Umbilical cord (tissue), 2 donors: ENCODE measurements around the gene RGS8. TPM values are rescaled to one million over a fixed set of nuclear protein-coding genes. Genes with fewer than 3 reads are reported as not detected.
A peak's percentile ranks its signal among the peaks of the same experiment; 100 is the strongest.

Experiments used
- DNase-seq: peaks from one replicate; pipeline ENCODE4 v3.0.0-alpha.2; 2015; ENCODE audit warnings: low spot score
- total RNA-seq: library from RNA; depleted of rRNA; stranded (reverse); fragments of >200 nt; gene quantifications from one replicate; pipeline ENCODE4 v1.2.3, GENCODE V29; 2014; ENCODE audit warnings: low replicate concordance; ENCODE audit not compliant: insufficient read depth

RGS8 gene
- total RNA-seq, 1 donor from 2014 or later = 5.3 TPM

DNA sequence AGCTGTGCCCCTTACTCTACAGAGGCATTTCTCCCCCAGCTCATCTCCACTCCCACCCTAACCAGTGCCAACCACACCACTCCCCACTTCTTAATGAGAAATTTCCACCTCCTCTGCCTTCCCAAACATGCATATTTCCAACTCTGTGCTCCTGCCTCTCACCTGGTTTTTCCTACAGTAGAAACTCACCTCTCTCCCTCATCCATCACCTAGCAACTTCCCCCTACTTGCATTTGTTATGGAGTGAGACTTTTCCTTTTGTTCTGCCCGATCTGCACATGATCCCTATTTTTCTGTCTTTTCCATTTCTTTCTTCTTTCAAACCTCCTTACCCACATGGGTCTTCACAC is 11.9 kb downstream of the RGS8 start:
- DNase-seq = no peak

DNA sequence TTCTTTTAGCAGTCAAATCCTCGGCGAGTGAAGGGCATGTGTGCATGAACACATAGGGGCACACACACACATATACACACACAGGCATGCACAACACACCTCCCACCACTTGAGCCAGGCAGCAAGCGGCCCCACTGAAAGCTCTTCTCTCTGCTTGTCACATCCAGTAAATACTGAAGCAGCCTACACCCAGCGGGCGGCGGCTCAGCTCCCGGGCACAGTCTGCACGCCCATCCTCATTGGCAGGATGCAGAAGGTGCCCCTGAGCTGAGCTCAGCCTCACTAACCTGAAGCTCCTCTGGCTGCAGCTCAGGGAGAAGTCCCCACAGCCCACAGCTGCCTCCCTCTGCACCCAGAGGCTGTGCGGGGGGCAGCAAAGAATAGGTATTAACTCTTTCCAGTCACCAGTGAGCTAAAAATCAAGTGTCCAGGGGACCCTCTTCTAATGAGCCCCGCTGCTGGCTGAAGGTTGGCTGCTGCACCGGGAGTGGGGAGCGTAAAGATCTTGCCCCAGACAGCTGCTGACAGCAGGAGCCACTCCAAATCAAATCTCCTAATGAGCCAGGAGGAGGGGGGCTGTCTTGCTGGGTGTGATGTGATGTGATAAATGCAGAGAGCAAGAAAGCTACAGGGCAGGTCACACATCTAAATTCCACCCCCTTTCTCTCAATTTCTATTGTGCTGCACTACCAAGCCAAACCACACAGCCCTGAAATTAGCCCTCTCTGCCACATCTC is 12.5 kb downstream of the RGS8 start:
- DNase-seq = no peak

DNA sequence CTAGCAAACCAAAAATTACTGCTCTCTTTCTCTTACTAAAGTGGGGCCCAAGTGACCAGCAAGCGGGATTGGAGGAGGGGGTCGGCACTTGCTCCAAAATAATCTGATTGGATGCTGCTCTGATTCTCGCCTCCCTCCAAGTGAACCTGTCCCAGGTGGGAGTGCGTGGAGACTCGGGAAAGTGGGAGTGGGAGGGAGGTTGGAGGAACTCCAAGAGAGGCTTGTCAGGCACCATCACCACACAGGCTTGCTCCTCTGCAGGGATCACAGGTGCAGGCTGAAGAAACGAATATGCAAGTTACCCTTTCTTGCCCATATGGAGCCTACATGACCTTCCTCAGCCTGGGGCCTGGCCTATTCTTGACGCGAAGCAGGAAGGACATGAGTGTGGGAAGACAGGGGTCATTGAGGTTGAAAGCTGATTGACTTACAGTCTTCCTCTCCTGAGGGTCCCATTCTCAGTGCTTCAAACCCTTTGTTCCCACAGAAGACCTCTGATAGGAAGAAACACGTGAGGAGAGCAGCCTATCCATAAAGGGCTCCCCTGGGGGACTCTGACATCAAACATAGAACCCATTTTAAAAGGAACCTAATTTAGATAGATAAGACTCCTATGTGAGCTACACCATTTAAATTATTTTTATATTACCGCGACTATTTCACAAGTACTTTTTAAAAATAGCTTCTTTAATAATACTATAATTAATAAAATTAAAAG is 14.2 kb downstream of the RGS8 start:
- no peak for DNase-seq

DNA sequence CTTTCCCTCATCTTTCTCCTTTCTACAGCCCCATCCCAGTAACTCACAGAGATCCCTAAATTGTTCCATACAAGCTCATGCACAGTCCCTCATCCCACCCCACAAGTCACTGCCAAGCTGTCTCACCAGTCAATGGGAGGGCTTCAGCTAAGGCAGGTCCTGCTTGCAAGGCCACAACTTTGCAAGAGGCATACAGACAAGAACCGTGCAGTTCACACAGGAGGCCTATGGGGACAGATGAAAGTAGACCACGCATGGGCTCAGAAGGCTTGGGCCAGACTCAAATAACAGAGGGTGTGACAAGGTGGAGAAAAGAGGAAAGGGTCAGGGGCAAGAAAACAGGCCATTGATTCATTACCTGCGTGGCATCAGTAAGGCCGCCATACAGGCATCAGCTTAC is 15.1 kb downstream of the RGS8 start:
- DNase-seq = no peak

DNA sequence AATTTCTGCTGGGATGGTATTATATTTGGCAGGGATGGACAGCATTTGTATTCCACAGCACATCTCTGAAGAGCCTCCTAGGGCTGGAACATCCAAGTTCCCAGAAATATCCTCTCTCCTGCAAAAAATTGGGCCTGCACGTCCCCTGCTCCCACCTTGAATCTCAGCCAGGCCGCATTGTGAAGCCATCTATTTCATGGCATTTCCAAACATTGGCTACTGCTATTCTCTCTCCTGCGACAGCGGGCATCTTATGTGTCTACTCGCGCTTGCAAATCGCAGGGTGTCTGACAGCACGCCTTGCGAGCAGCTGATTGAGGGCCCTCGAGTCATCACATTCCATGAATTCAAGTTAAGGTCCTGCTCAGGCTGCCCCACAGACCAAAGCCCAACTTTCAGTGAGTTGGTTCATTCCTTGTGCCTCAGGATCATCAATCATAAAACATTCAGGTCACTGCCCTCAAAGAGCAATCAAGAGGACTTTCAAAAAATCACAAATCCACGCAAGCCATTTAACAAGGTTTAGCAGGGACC is 15.8 kb downstream of the RGS8 start:
- DNase-seq = no peak

DNA sequence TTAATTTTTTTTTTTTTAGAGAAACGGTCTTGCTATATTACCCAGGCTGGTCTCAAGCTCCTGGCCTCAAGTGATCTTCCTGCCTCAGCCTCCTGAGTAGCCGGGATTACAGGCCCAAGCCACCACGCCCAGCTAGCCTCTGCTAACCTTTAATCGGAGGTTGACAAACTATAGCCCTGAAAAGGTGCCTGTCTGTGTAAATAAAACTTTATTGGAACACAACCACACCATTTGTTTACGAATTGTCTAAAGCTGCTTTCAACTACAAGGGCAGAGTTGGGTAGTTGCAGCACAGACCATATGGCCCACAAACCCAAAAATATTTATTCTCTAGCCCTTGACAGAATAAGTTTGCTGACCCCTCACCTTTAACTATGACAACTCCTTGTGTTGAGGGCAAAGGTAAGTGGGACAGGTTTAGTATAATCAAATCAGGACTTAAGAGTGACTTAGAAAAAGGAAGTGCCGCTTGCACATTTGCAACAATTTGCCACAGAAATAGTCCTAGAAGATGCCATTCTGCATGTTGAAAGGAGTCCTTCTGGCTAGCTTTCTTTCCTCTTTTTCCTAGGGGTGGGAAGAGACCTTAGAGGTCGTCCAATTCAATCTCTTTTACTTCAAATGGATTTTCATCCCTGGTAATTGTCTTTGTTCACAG is 16.4 kb downstream of the RGS8 start:
- DNase-seq = no peak

DNA sequence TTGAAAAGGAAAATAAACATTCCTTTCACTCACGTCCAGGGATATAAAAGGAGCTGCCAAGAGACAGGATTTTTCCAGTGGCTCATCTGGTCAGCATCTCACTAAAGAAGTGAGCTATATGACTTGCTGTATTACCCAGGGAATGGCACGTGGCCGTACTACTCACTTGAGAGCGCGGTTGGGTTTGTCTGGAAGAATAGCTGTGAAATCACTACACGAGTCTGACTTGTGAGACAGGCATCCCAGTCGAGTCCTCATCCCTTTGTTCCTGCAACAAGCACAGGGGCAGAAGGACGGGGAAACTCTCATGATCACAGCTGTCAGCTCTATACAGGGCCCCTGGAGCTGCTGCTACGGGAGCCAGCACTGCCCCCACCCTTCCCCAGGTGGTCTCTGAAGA is 17.7 kb downstream of the RGS8 start:
- DNase-seq = peak; percentile 72

DNA sequence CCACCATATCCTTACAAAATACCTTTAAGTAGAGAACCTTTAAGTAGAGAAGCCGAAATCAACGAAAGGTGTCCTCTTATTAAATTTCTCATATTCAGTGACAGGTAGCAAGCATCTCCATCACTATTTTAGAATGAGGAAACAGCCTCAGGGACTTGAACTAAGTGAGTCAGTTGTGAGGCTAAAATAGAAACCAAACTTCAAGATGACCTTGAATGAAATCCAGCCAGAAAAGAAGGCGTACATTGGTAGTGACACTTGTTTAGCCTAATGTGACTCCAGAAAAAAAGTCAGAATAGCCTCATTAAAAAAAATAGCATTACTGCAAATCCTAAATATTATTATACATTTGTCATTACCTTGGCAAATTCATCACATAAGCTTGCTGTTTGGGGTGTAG is 20.1 kb downstream of the RGS8 start:
- no peak for DNase-seq

DNA sequence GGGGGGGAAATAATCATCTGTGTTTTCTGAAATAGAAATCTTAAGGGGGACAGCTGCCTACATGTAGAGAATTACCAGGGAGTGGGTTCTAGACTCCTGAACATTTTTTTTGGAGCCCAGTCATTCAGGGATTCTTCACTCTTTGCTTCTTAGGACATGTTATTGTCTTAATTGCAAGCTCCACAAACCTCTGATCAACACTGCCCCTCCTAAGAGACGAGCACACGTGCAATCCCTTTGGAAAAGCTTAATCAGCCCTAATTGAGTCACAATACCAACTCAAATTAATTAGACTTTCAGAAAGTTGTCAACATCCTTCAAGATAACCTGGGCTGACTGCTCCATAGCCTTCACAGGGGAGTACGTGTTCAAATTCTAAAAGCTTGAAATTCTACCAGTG is 21.4 kb downstream of the RGS8 start:
- no peak for DNase-seq

DNA sequence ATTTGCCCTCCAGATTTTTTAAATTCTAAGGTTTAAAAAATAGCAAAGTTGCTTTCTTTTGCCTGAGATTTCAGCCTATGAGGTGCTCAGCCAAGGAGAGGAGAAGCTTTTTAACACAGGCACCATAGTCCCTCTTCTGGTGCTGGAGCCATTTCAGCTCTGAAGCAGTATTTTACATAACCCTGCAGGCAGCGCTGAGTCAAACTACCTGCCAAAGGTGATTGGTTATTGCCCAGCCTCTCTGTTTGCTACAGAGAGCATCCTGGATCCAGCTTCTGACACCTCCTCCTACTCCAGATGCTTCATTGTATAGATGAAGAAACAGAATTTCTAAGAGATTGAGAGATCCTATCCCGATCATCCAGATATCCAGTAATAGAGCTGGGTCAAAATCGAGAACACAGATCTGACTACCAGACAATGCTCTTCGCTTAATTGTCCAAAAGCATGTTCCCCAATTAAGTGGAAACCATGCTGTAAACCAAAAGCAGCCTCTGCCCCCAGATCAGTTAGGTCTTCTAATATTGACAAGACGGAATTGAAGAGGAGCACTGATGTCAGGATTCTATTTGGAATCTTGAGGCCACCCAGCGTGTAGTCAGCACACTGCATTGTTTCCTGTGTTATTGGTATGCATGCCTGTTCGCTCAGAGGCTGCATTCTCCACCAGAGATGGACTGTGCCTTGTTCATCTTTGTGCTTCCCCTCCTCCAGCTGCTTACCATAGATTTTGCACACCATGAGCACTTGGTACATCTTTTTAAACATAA is 22.1 kb downstream of the RGS8 start:
- DNase-seq = no peak

DNA sequence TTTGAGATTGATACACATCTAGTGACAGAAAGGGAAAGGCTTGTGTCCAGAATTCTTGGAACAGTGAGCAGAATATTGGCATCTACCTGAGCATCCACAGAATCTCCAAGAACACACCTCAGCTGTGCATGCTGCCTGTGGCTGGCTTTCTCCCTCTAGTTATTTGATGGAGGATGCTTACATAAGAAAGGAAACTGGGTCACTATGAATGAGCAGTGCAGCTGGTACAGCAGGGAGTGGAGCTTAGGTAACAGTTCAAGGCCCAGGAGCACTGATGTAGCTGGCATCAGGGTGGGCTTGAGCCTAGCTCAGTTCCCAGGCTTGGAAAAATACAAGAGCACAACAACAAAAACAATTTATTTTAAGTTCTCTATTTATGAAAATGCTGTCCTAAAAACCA is 26.3 kb downstream of the RGS8 start:
- no peak for DNase-seq

DNA sequence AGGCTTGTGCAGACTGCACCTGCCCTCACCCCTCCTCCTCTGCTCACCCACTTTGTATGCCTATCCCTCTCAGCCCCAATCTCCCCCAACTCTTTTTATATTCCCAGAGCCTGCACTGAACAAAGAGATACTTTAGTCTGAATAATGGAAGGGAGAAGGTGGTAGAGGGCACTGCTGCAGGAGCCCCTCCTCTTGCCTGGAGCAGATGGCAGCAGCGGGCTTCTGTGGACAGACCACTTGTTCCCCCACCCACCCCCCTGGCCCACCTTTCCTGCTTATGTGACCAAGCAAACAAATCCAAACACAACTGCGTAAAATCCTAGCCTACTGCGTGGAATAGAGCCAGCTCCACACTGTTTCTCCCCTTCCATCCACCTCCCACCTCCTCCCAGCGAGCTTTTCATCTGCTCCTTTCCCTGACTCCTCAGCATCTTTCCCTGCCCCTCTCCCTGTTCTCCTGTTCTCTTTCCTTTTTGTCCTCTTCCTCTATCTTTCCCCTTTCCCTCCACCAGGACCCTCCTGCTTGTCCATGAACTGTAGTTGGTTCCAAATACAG is 27.5 kb downstream of the RGS8 start:
- DNase-seq = no peak

DNA sequence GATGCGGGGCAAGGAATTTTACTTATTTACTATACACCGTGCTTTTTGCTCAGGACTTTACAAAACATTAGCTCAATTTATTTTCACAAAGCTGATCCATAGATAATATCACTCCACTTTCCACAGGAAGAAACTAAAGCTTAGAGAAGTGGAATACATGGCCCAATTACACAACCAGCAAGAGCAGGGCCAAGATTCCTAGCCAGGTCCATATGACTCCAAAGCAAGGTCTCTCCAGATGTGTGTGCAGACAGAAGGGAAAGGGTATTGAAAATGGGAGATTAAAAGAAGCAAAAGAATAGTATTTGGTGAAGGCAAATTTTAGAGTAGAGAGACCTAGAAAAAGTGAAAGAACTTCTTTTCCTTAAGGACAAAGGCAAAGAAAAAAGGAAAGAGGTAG is 30.4 kb downstream of the RGS8 start:
- DNase-seq = no peak

DNA sequence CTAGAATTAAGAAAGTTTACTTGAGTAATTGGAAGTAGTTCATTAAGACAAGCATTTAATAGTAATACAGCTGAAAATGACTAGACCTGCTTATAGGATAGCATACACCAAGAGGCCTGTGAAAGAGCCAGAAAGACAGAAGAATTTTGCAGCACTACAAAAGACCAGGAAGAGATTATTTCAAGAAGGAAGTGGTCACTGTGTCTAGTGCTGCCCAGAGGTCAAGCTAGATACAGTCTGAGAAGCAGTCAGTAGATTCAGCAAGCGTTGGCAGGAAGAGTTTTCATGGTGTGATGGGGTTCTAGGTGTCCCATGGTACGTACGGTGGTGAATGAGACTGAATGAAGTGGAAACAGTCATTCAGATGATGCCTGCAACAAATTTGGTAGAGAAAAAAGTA is 31.5 kb downstream of the RGS8 start:
- DNase-seq = no peak

DNA sequence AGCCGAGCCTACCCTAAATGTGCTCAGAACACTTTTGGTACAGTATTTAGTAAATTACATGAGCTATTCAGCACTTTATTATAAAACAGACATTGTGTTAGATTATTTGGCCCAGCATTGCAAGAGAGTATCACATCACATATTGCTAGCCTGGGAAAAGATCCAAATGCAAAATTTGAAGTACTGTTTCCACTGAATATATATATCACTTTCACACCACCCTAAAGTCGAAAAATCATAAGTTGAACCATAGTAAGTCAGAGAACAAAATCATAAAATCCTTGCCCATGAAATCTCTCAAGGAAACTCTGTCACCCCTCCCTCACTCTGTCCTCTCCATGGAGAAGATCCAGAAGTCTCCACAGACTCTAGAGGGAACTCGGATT is 33.1 kb downstream of the RGS8 start:
- peak; percentile 26 for DNase-seq

DNA sequence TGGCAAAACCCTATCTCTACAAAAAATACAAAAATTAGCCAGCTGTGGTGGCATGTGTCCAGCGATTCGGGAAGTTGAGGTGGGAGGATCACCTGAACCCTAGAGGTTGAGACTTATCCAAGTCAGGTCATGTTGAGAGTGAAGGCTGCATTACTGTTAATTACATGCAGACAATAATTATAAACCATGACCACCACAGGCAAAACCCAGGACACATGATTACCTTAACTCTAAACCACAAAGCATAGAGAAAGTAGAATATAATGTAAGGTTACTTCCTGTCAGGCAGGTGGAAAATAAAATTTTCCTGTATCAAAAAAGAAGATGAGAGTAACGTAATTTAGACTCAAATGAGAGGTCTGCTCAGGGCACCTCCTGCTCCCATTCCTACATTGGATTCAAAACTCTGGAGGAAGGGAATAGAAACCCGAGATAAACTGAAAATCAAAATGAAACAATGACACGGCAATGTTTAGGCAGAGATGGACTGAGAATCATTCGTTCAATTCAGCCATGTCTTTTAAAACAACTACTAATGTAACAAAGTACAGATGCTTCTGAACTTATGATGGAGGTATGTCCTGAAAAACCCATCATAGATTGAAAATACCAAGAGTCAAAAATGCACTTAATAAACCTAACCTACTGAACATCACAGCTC is 33.6 kb downstream of the RGS8 start:
- DNase-seq = no peak

DNA sequence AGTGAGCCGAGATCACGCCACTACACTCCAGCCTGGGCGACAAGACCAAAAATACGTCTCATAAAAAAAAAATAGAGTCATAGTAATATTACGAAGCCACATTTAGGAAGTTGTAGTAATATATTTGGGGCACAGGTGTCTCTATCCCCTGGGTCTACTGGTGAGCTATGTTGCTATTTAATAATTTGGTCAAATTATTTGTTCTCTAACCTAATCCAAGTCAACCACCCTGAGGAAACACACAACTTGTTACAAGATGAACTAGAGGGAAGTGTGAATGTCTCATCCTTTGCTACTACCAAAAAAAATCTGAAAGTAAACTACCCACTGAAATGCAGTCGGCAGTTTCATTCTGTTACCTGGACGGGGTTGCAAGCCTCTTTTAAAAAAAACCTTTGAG is 35.3 kb downstream of the RGS8 start:
- no peak for DNase-seq

DNA sequence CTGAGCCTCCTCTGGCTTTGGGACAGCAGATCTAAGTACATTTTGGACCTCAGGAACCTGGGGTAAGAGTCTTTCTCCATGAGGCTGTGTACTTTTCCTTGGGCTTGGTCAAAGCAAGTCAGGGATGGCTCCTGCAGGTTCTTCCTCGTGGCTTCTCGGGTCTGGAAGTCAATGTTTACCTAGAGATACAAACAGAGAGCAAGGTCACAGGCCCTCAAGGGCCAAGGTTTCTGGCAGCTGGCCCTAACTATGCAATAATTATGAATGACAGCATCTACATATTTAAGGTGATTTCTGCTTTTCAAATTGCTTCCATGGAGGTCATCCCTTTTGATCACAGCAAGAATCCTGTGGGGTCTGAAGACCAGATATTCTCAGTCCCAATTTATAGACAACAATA is 37.6 kb downstream of the RGS8 start:
- no peak for DNase-seq

DNA sequence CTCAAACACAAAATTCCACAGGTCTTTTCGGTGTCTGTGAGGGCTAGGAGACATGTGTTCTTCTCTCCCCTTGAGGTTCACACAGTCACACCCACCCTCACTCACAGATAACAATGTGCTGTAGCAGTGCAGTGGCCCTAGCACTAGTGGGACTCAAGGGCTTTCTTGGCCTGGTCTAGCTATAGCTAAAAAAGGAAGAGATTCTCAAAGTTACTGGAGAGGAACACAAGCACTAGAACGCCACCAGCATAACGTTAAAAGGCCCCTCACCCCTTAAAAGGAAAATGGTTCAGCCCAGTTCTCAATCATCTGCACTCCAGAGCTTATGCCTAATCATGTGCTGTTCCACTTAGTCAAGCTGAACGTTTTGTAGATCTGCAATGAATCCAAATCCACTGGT is 39.5 kb downstream of the RGS8 start:
- DNase-seq = no peak

DNA sequence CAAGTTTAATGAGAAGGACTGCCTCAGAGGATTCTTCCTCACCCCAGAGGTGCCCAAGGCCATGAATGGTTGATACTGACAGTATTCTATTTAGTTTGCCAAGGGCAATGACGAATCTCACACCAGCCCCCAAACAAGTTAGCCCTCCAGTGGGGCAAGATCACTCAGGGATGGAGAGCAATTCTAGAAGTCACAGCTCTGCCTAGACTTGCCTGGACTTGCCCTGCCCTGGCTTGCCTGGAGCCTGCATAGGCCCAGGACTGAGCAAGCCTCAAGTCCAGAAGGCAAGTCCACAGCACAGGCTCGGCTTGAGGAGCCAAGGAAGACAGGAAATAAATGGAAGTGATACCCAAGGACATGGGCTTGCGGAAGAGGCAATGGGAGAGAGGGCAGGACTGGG is 40.7 kb downstream of the RGS8 start:
- DNase-seq = no peak

DNA sequence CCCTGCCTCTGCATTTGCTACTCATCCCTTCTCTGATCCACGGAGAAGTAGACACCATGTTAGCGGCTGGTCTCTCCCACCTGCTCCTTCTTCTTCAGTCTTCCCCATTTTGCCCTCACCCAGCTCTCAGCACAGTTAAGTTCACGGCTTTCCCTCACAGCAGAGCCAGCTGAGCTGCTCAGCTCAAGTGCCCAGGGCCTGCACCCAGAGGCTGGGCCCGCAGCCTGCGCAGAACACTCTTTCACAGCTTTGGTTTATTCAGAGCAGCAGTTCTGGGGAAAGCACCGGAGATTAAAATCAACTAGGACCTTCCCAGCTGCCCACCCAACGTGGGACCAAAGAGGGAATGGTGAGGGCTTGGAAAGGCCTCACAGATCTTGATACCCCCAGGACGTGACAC is 41.9 kb downstream of the RGS8 start:
- DNase-seq = no peak
